ENCODE data around the gene OXT. TPM values are rescaled to one million over a fixed set of nuclear protein-coding genes. Genes with fewer than 3 reads are reported as not detected.
"Not testable (repeated sequence)": the region's sequence is repeated elsewhere in the genome, so short reads cannot be mapped to it uniquely, and the experiment has no call there.

Gene OXT
- not detected for total RNA-seq
- long read RNA-seq: 0 reads

- intact Hi-C loops (cut with micrococcal nuclease): no loop called here
- Histone ChIP-seq H3K4me1 (peaks cover 17% of the 10 kb centered on the region), H3K27ac (replicated peaks) (no peak within 1 kb of the TSS), H3K27me3 (ENCODE audit: low read depth) (peaks cover 51% of the 10 kb centered on the region), H3K36me3 (no peaks in the 10 kb centered on the region), H3K4me3 (peak within 1 kb of the TSS; percentile 72), H3K9me3 (replicated peaks) (no peaks in the 10 kb centered on the region)
- no peak for TF ChIP-seq CTCF (IDR thresholded peaks at IDR 0.05; ENCODE audit: borderline replicate concordance)
- peak; percentile 56 for DNase-seq
Measured at GRCh38 chr20:3071610-3072529, at the start of gene OXT. TSS of gene OXT (plus strand) at chr20:3071620. CDS start at chr20:3071656, 36 bp downstream.

- no peak overlapping the region for H3K27ac ChIP-seq (replicated peaks)
- no peaks in the 10 kb centered on the region for H3K9me3 ChIP-seq (replicated peaks)
- H3K27me3 ChIP-seq (ENCODE audit: low read depth): no peaks in the 10 kb centered on the region
- H3K4me1 ChIP-seq: no peaks in the 10 kb centered on the region
- no peak for DNase-seq
- TF ChIP-seq CTCF (IDR thresholded peaks at IDR 0.05; ENCODE audit: borderline replicate concordance): no peak
- peaks cover 69% of the 10 kb centered on the region for H3K36me3 ChIP-seq
- no peak overlapping the region for H3K4me3 ChIP-seq
- intact Hi-C loops (cut with micrococcal nuclease): no loop called here
Measured at GRCh38 chr20:3021777-3022176, 49.6 kb upstream of the OXT start.

- intact Hi-C loops (cut with micrococcal nuclease); H3K4me1 ChIP-seq: not testable (repeated sequence)
- peaks cover 74% of the 10 kb centered on the region for H3K36me3 ChIP-seq
Measured at GRCh38 chr20:3022559-3023490, 48.6 kb upstream of the OXT start.

GRCh38 chr20:3027987-3028386 is 43.4 kb upstream of the OXT start:
- Histone ChIP-seq H3K27me3 (ENCODE audit: low read depth) (no peaks in the 10 kb centered on the region), H3K36me3 (peaks cover 80% of the 10 kb centered on the region), H3K4me3 (no peak overlapping the region), H3K27ac (replicated peaks) (no peak overlapping the region), H3K9me3 (replicated peaks) (no peaks in the 10 kb centered on the region), H3K4me1 (peaks cover 9% of the 10 kb centered on the region)
- DNase-seq: no peak
- intact Hi-C loops (cut with micrococcal nuclease): no loop called here
- TF ChIP-seq CTCF (IDR thresholded peaks at IDR 0.05; ENCODE audit: borderline replicate concordance): no peak

More at GRCh38 chr20:3022559-3023490, 48.6 kb upstream of the OXT start:
- not testable (repeated sequence) for H3K4me3 ChIP-seq; H3K27me3 ChIP-seq (ENCODE audit: low read depth); H3K27ac ChIP-seq (replicated peaks); H3K9me3 ChIP-seq (replicated peaks); DNase-seq

GRCh38 chr20:3031524-3032147 is 39.8 kb upstream of the OXT start:
- TF ChIP-seq CTCF (IDR thresholded peaks at IDR 0.05; ENCODE audit: borderline replicate concordance): no peak
- DNase-seq: no peak
- Histone ChIP-seq H3K27ac (replicated peaks) (no peak overlapping the region), H3K27me3 (ENCODE audit: low read depth) (no peaks in the 10 kb centered on the region), H3K4me1 (peaks cover 11% of the 10 kb centered on the region), H3K9me3 (replicated peaks) (no peaks in the 10 kb centered on the region), H3K36me3 (peaks cover 64% of the 10 kb centered on the region), H3K4me3 (no peak overlapping the region)
- intact Hi-C loops (cut with micrococcal nuclease): no loop called here

Measured in left ventricle myocardium inferior (tissue), 1 donor.